Inflammatory macrophage (primary cell): ENCODE data around the gene CAPN12.
"Not testable (repeated sequence)": the region's sequence is repeated elsewhere in the genome, so short reads cannot be mapped to it uniquely, and the experiment has no call there.

Experiments
- DNase-seq, 2 donors: peaks; one replicate each; pipeline ENCODE4 v3.0.0-alpha.2; 2020 to 2022

The CAPN12 gene

GRCh38 chr19:38770949-38771275 lies 26.6 kb upstream of the CAPN12 start:
- DNase-seq = not testable (repeated sequence)

GRCh38 chr19:38770228-38770948 lies 26.1 kb upstream of the CAPN12 start:
- DNase-seq = not testable (repeated sequence)

- DNase-seq = peak; percentile 91
These were observed 25.4 kb upstream of the CAPN12 start for GRCh38 chr19:38769635-38770211.

GRCh38 chr19:38766276-38767047 lies 22.2 kb upstream of the CAPN12 start:
- DNase-seq = no peak

GRCh38 chr19:38765214-38765613 lies 20.9 kb upstream of the CAPN12 start:
- no peak for DNase-seq

- no peak for DNase-seq
These were observed 19.5 kb upstream of the CAPN12 start for GRCh38 chr19:38763795-38764220.

GRCh38 chr19:38761884-38762389 lies 17.7 kb upstream of the CAPN12 start:
- DNase-seq = not testable (repeated sequence)

- DNase-seq = not testable (repeated sequence)
These were observed 16.7 kb upstream of the CAPN12 start for GRCh38 chr19:38760805-38761517.

GRCh38 chr19:38759590-38760003 lies 15.3 kb upstream of the CAPN12 start:
- DNase-seq = peak; percentile 17 to 64

GRCh38 chr19:38754196-38754595 lies 9.9 kb upstream of the CAPN12 start:
- DNase-seq = not testable (repeated sequence)

- DNase-seq = not testable (repeated sequence)
These were observed 9.5 kb upstream of the CAPN12 start for GRCh38 chr19:38753783-38754182.

- DNase-seq = no peak
These were observed 1.0 kb upstream of the CAPN12 start for GRCh38 chr19:38745316-38745715.

- no peak for DNase-seq
These were observed 600 bp upstream of the CAPN12 start for GRCh38 chr19:38744874-38745273.

- DNase-seq = no peak
These were observed 628 bp downstream of the CAPN12 start for GRCh38 chr19:38743394-38744297.

- DNase-seq = no peak
These were observed 1.4 kb downstream of the CAPN12 start for GRCh38 chr19:38742906-38743305.

- no peak for DNase-seq
These were observed 2.0 kb downstream of the CAPN12 start for GRCh38 chr19:38742296-38742695.

GRCh38 chr19:38741670-38742069 lies 2.6 kb downstream of the CAPN12 start:
- no peak for DNase-seq

GRCh38 chr19:38740932-38741331 lies 3.3 kb downstream of the CAPN12 start:
- DNase-seq = no peak

GRCh38 chr19:38740257-38740592 lies 4.0 kb downstream of the CAPN12 start:
- DNase-seq = no peak

GRCh38 chr19:38739440-38740256 lies 4.6 kb downstream of the CAPN12 start:
- DNase-seq = peak in 1 of 2 donors; percentile 2
